ENCODE data around the gene BRCA1. TPM values are rescaled to one million over a fixed set of nuclear protein-coding genes. Genes with fewer than 3 reads are reported as not detected.
"Not testable (repeated sequence)": the region's sequence is repeated elsewhere in the genome, so short reads cannot be mapped to it uniquely, and the experiment has no call there.

BRCA1 gene
- total RNA-seq, 1 donor from 2014 or later, result 11.3 TPM

DNA sequence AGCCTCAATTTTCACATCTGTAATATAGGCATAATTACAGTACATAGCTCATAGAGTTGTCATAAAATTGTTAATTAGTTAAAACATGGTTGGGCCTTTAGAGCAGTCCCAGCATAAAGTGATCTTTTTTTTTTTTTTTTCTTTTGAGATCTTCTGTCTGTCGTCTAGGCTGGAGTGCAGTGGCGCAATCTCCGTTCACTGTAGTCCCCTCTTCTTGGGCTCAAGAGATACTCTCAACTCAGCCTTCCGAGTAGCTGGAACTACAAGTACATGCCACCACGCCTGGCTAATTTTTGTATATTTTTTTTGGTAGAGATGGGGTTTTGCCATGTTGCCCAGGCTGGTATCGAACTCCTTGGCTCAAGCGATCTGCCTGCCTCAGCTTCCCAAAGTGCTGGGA is 69.1 kb downstream of the BRCA1 start:
- Mint-ChIP-seq H3K4me3 (ENCODE audit: unreplicated experiment) (no peak overlapping the region), H3K4me1 (ENCODE audit: low read depth, unreplicated experiment) (no peaks in the 10 kb centered on the region), H3K27ac (ENCODE audit: unreplicated experiment) (no peak overlapping the region), H3K9me3 (ENCODE audit: unreplicated experiment) (no peaks in the 10 kb centered on the region), H3K36me3 (ENCODE audit: unreplicated experiment) (no peaks in the 10 kb centered on the region), H3K27me3 (ENCODE audit: unreplicated experiment) (peaks cover 2% of the 10 kb centered on the region)
- no peak for DNase-seq
- no peak for TF ChIP-seq CTCF (IDR thresholded peaks at IDR 0.05; ENCODE audit: partially characterized antibody, unreplicated experiment)

DNA sequence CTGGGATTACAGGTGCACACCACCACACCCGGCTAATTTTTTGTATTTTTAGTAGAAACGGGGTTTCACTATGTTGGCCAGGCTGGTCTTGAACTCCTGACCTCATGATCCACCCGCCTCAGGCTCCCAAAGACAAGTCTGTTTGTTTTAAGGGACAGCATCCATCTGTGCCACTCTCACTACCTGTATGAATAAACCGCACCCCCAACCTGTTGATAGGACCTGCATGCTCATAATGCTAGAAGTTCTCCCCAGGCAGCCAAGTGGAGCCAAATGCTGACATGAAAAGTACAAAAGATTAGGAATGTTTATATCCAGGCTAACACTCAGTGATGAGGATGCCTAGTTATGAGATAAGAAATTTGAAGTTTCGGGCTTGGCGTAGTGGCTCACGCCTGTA is 72.2 kb downstream of the BRCA1 start:
- H3K27me3 Mint-ChIP-seq (ENCODE audit: unreplicated experiment); H3K9me3 Mint-ChIP-seq (ENCODE audit: unreplicated experiment); DNase-seq; H3K27ac Mint-ChIP-seq (ENCODE audit: unreplicated experiment); H3K36me3 Mint-ChIP-seq (ENCODE audit: unreplicated experiment); H3K4me1 Mint-ChIP-seq (ENCODE audit: low read depth, unreplicated experiment); H3K4me3 Mint-ChIP-seq (ENCODE audit: unreplicated experiment): not testable (repeated sequence)

GRCh38 chr17:43051969-43052368 is 73.2 kb downstream of the BRCA1 start:
- H3K27me3 Mint-ChIP-seq (ENCODE audit: unreplicated experiment), result peaks cover 2% of the 10 kb centered on the region
- no peak overlapping the region for H3K27ac Mint-ChIP-seq (ENCODE audit: unreplicated experiment)
- DNase-seq, result no peak
- no peak overlapping the region for H3K4me3 Mint-ChIP-seq (ENCODE audit: unreplicated experiment)
- no peak for TF ChIP-seq CTCF (IDR thresholded peaks at IDR 0.05; ENCODE audit: partially characterized antibody, unreplicated experiment)
- no peaks in the 10 kb centered on the region for H3K36me3 Mint-ChIP-seq (ENCODE audit: unreplicated experiment)
- peaks cover 2% of the 10 kb centered on the region for H3K4me1 Mint-ChIP-seq (ENCODE audit: low read depth, unreplicated experiment)
- peaks cover 1% of the 10 kb centered on the region for H3K9me3 Mint-ChIP-seq (ENCODE audit: unreplicated experiment)

GRCh38 chr17:43044024-43044423 is 81.1 kb downstream of the BRCA1 start:
- H3K4me1 Mint-ChIP-seq (ENCODE audit: low read depth, unreplicated experiment), result peaks cover 38% of the 10 kb centered on the region

GRCh38 chr17:43043307-43043706 is 81.9 kb downstream of the BRCA1 start:
- TF ChIP-seq CTCF (IDR thresholded peaks at IDR 0.05; ENCODE audit: partially characterized antibody, unreplicated experiment), result no peak
- no peak overlapping the region for H3K4me3 Mint-ChIP-seq (ENCODE audit: unreplicated experiment)
- H3K27ac Mint-ChIP-seq (ENCODE audit: unreplicated experiment), result peak overlapping the region; percentile 90
- peaks cover 8% of the 10 kb centered on the region for H3K9me3 Mint-ChIP-seq (ENCODE audit: unreplicated experiment)
- H3K36me3 Mint-ChIP-seq (ENCODE audit: unreplicated experiment), result no peaks in the 10 kb centered on the region
- peaks cover 2% of the 10 kb centered on the region for H3K27me3 Mint-ChIP-seq (ENCODE audit: unreplicated experiment)
- DNase-seq, result no peak
- peaks cover 40% of the 10 kb centered on the region for H3K4me1 Mint-ChIP-seq (ENCODE audit: low read depth, unreplicated experiment)

More at GRCh38 chr17:43044024-43044423, 81.1 kb downstream of the BRCA1 start:
- Mint-ChIP-seq H3K27me3 (ENCODE audit: unreplicated experiment) (peaks cover 2% of the 10 kb centered on the region), H3K27ac (ENCODE audit: unreplicated experiment) (no peak overlapping the region), H3K4me3 (ENCODE audit: unreplicated experiment) (no peak overlapping the region), H3K36me3 (ENCODE audit: unreplicated experiment) (no peaks in the 10 kb centered on the region), H3K9me3 (ENCODE audit: unreplicated experiment) (peaks cover 8% of the 10 kb centered on the region)
- DNase-seq, result no peak
- TF ChIP-seq CTCF (IDR thresholded peaks at IDR 0.05; ENCODE audit: partially characterized antibody, unreplicated experiment), result no peak

Measured in glutamatergic neuron (in vitro differentiated cells).